NCI-H2081 treated with DMSO at 0.1 percent for 48 hours (cell line): ENCODE results near the gene ITGB6.

Source experiments
- DNase-seq: peaks from one replicate; lab custom pipeline; 2025; lab: John Stamatoyannopoulos, UW

Gene ITGB6

GRCh38 chr2:160087854-160088745, 112.0 kb downstream of the ITGB6 start:
- DNase-seq, result no peak

GRCh38 chr2:160085662-160086061, 114.4 kb downstream of the ITGB6 start:
- no peak for DNase-seq

GRCh38 chr2:160077912-160078810, 121.9 kb downstream of the ITGB6 start:
- DNase-seq, result no peak

GRCh38 chr2:160076914-160077313, 123.2 kb downstream of the ITGB6 start:
- no peak for DNase-seq

- DNase-seq, result no peak
These were observed 123.8 kb downstream of the ITGB6 start for GRCh38 chr2:160076241-160076640.

GRCh38 chr2:160075171-160075570, 124.9 kb downstream of the ITGB6 start:
- no peak for DNase-seq

- no peak for DNase-seq
These were observed 126.7 kb downstream of the ITGB6 start for GRCh38 chr2:160073284-160073888.

GRCh38 chr2:160068906-160069305, 131.2 kb downstream of the ITGB6 start:
- DNase-seq, result no peak

- DNase-seq, result no peak
These were observed 135.2 kb downstream of the ITGB6 start for GRCh38 chr2:160064916-160065315.

GRCh38 chr2:160063879-160064612, 136.0 kb downstream of the ITGB6 start:
- no peak for DNase-seq

- no peak for DNase-seq
These were observed 136.8 kb downstream of the ITGB6 start for GRCh38 chr2:160063271-160063670.

GRCh38 chr2:160062292-160063005, 137.6 kb downstream of the ITGB6 start, which contains the start of gene PLA2R1:
TSS of gene PLA2R1 (minus strand) at chr2:160062615. CDS start at chr2:160062403, 212 bp downstream.
- DNase-seq, result no peak

GRCh38 chr2:160061944-160062291, 138.2 kb downstream of the ITGB6 start:
- DNase-seq, result no peak

- DNase-seq, result no peak
These were observed 138.5 kb downstream of the ITGB6 start for GRCh38 chr2:160061533-160061932.

GRCh38 chr2:160060297-160060696, 139.8 kb downstream of the ITGB6 start:
- DNase-seq, result no peak

GRCh38 chr2:160057356-160057755, 142.7 kb downstream of the ITGB6 start:
- no peak for DNase-seq

GRCh38 chr2:160055726-160056108, 144.4 kb downstream of the ITGB6 start:
- DNase-seq, result no peak

GRCh38 chr2:160054984-160055725, 144.9 kb downstream of the ITGB6 start:
- DNase-seq, result no peak

GRCh38 chr2:160053946-160054345, 146.1 kb downstream of the ITGB6 start:
- DNase-seq, result no peak

- no peak for DNase-seq
These were observed 147.5 kb downstream of the ITGB6 start for GRCh38 chr2:160052531-160052930.
